Esophagus (tissue), 2 donors: ENCODE measurements around the gene RAMP1. TPM values are rescaled to one million over a fixed set of nuclear protein-coding genes. Genes with fewer than 3 reads are reported as not detected.

Source experiments
- H3K27ac ChIP-seq, 2 donors: one replicate each; pipeline ENCODE4 v1.5.1; 2013; ENCODE audit warnings: low read depth in 2 of 2, mild to moderate bottlenecking in 2 of 2, inconsistent platforms in 1 of 2, low read length in 1 of 2, moderate library complexity in 1 of 2
- H3K27me3 ChIP-seq, 2 donors: one replicate each; pipeline ENCODE4 v1.6.1; 2013; ENCODE audit warnings: low read length in 2 of 2, control low read depth in 1 of 2, mild to moderate bottlenecking in 1 of 2; ENCODE audit not compliant: insufficient read depth in 2 of 2, control insufficient read depth in 1 of 2
- H3K36me3 ChIP-seq, 2 donors: one replicate each; pipeline ENCODE4 v1.6.1; 2013; ENCODE audit warnings: low read length in 1 of 2; ENCODE audit not compliant: control insufficient read depth in 2 of 2, insufficient read depth in 2 of 2
- H3K4me1 ChIP-seq, 2 donors: one replicate each; pipeline ENCODE4 v1.6.1; 2013; ENCODE audit warnings: low read length in 1 of 2; ENCODE audit not compliant: control insufficient read depth in 2 of 2, insufficient read depth in 2 of 2
- H3K4me3 ChIP-seq, 2 donors: one replicate each; pipeline ENCODE4 v1.5.1; 2013; ENCODE audit warnings: low read length in 2 of 2, mild to moderate bottlenecking in 2 of 2, low read depth in 1 of 2, moderate library complexity in 1 of 2
- H3K9me3 ChIP-seq, 2 donors: one replicate each; pipeline ENCODE4 v1.6.1; 2013; ENCODE audit warnings: mild to moderate bottlenecking in 2 of 2, low read depth in 1 of 2, low read length in 1 of 2, moderate library complexity in 1 of 2; ENCODE audit not compliant: control insufficient read depth in 2 of 2, insufficient read depth in 1 of 2
- WGBS, 2 donors: extraction: QIAGEN DNeasy Blood & Tissue Kit; methylation state at CpG; one replicate each; pipeline ENCODE4 v1.1.7; 2013; 5-methylcytosine and 5-hydroxymethylcytosine counted together
- polyA plus RNA-seq, 2 donors: library from polyadenylated mRNA; stranded (reverse); fragments of 200-250 nt; gene quantifications; one replicate each; pipeline ENCODE4 v1.2.3, GENCODE V29; 2013
- donor health status: healthy with polysubstance abuse.
- donor health status: Bipolar disorder and iron deficiency.

Gene RAMP1
- polyA plus RNA-seq, 2 donors = 4.0 to 7.5 TPM

- Histone ChIP-seq H3K4me3 (no peak overlapping the region), H3K27me3 (no peaks in the 10 kb centered on the region), H3K36me3 (no peaks in the 10 kb centered on the region), H3K4me1 (peaks cover 8 to 13% of the 10 kb centered on the region in 2 donors), H3K9me3 (no peaks in the 10 kb centered on the region), H3K27ac (peak overlapping the region in 1 of 2 donors; percentile 26)
- 78 to 79% methylated on average over 19 of the region's 19 CpGs for WGBS, 2 donors
These were observed 41.7 kb downstream of the RAMP1 start for GRCh38 chr2:237900891-237901831.

DNA sequence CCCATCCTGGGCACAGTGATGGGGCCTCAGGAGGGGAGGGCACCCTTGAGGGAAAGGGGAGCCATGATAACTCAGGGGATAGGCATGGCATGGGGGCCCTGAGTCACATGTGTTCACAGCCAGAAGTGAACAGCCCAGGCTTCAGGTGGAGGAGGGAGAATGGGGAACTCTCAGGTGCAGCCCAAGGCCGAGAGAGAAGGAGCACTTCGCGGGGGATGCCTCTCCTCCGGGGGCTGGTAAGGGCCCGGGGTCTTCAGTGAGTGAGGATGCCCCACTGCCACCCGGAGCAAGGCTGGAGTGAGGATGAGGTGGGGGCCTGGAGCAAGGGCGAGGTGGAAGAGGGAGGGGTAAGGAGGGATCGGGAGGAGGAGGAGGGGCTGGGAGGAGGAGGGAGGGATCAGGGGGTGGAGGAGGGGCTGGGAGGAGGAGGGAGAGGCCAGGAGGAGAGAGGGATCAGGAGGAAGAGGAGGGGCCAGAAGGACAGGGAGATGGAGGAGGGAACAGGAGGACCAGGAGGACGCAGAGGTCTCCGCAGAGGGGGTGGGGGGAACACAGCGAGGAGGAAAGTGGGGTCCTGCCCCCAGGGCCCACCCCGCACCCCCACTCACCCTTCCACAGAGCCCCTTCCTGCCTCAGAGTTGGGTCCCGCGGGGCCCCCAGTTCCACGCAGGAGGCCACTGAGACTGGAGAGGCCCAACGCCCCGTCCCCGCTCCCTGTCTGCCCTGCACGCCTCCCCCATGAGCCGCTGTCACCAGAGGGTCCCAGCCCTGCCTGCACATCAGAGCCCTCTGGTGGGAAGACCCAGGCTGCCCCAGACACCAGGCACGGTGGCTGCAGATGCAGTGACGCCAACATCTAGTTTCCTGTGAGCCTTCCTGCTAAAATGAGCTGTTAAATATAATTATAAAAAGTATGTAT, 42.8 kb downstream of the RAMP1 start:
- WGBS, 2 donors = 85% methylated on average over 16 to 22 of the region's 22 CpGs
- no peaks in the 10 kb centered on the region for H3K9me3 ChIP-seq
- no peak overlapping the region for H3K4me3 ChIP-seq
- peaks cover 3 to 8% of the 10 kb centered on the region in 2 donors for H3K4me1 ChIP-seq
- no peaks in the 10 kb centered on the region for H3K27me3 ChIP-seq
- H3K27ac ChIP-seq = no peak overlapping the region
- H3K36me3 ChIP-seq = no peaks in the 10 kb centered on the region

DNA sequence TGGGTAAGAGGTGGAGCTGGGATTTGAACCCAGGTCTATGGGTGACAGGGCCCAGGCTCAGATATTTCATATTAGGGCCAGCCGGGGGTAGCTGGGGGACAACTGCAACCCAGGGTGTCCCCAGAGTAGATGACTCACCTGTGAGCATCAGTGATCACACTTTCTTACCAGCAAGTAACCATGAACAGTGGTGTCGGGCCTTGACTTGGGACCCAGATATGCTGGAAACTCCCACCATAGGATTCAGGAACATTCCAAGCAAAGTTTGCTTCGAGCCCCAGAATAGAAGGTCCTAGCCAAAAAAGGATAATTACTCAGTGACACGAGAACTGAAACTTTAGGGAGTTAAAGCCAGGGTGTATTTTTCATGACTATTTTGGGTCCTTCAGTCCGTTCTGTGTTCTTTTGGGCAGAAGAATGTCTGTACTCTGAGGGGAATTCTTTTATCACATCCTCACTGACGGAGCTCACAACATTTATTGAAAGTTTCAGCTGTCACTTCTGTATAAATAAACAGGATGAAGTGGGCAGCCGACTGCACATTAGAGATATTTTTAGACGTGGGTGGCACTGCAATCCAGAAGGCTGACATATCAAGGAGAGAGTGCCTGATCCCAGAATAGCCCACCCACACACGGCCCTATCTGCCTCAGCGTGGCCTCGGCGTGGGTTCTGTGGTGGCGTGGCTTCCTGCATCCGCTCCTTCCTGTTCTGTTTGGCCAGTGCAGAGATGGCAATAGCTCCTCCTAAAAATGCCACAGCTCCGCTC, 45.6 kb downstream of the RAMP1 start:
- H3K27ac ChIP-seq = peak overlapping the region; percentile 18 to 46

GRCh38 chr2:237907144-237907543, 47.7 kb downstream of the RAMP1 start:
- no peak overlapping the region for H3K27ac ChIP-seq
- H3K4me1 ChIP-seq = peaks cover 0 to 3% of the 10 kb centered on the region in 2 donors
- no peak overlapping the region for H3K4me3 ChIP-seq
- no peaks in the 10 kb centered on the region for H3K27me3 ChIP-seq
- H3K9me3 ChIP-seq = no peaks in the 10 kb centered on the region
- H3K36me3 ChIP-seq = no peaks in the 10 kb centered on the region
- WGBS, 2 donors = 97% methylated on average over 1 of the region's 1 CpG

More for the DNA sequence above, 45.6 kb downstream of the RAMP1 start:
- 40 to 42% methylated on average over 15 of the region's 15 CpGs for WGBS, 2 donors
- no peak overlapping the region for H3K4me3 ChIP-seq
- no peaks in the 10 kb centered on the region for H3K9me3 ChIP-seq
- H3K27me3 ChIP-seq = no peaks in the 10 kb centered on the region
- H3K36me3 ChIP-seq = no peaks in the 10 kb centered on the region
- peaks cover 0 to 3% of the 10 kb centered on the region in 2 donors for H3K4me1 ChIP-seq

- Histone ChIP-seq H3K36me3 (no peaks in the 10 kb centered on the region), H3K27me3 (no peaks in the 10 kb centered on the region), H3K4me3 (no peak overlapping the region), H3K9me3 (no peaks in the 10 kb centered on the region), H3K27ac (no peak overlapping the region), H3K4me1 (no peaks in the 10 kb centered on the region)
- WGBS, 2 donors = 94 to 95% methylated on average over 13 of the region's 13 CpGs
These were observed 49.8 kb downstream of the RAMP1 start for GRCh38 chr2:237909075-237909695.

GRCh38 chr2:237909801-237910475, 50.5 kb downstream of the RAMP1 start:
- H3K4me1 ChIP-seq = no peaks in the 10 kb centered on the region
- WGBS, 2 donors = 91 to 92% methylated on average over 14 of the region's 14 CpGs
- no peak overlapping the region for H3K27ac ChIP-seq
- no peaks in the 10 kb centered on the region for H3K27me3 ChIP-seq
- no peaks in the 10 kb centered on the region for H3K36me3 ChIP-seq
- no peak overlapping the region for H3K4me3 ChIP-seq
- no peaks in the 10 kb centered on the region for H3K9me3 ChIP-seq

- WGBS, 2 donors = 93 to 97% methylated on average over 12 of the region's 12 CpGs
- no peaks in the 10 kb centered on the region for H3K36me3 ChIP-seq
- no peaks in the 10 kb centered on the region for H3K9me3 ChIP-seq
- no peaks in the 10 kb centered on the region for H3K4me1 ChIP-seq
- H3K27ac ChIP-seq = no peak overlapping the region
- no peak overlapping the region for H3K4me3 ChIP-seq
- H3K27me3 ChIP-seq = no peaks in the 10 kb centered on the region
These were observed 51.3 kb downstream of the RAMP1 start for GRCh38 chr2:237910576-237911362.

DNA sequence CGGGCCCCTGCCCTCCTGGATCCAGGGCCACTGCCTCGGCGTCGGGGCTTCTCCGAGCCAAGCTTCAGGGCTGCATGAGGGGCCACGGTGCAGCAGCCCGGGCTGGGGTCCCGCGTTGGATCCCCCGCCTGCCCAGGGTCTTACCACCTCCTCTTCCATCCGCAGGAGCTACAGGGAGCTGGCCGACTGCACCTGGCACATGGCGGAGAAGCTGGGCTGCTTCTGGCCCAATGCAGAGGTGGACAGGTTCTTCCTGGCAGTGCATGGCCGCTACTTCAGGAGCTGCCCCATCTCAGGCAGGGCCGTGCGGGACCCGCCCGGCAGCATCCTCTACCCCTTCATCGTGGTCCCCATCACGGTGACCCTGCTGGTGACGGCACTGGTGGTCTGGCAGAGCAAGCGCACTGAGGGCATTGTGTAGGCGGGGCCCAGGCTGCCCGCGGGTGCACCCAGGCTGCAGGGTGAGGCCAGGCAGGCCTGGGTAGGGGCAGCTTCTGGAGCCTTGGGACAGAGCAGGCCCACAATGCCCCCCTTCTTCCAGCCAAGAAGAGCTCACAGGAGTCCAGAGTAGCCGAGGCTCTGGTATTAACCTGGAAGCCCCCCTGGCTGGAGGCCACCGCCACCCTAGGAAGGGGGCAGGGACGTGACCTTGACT, 52.1 kb downstream of the RAMP1 start:
- Histone ChIP-seq H3K36me3 (no peaks in the 10 kb centered on the region), H3K9me3 (no peaks in the 10 kb centered on the region), H3K27ac (no peak overlapping the region), H3K27me3 (no peaks in the 10 kb centered on the region), H3K4me1 (no peaks in the 10 kb centered on the region), H3K4me3 (no peak overlapping the region)
- 92 to 93% methylated on average over 27 to 28 of the region's 28 CpGs for WGBS, 2 donors
